Fibroblast of pulmonary artery (primary cell): Measurements from ENCODE around the gene TBCK.
"Not testable (repeated sequence)": the region's sequence is repeated elsewhere in the genome, so short reads cannot be mapped to it uniquely, and the experiment has no call there.

ENCODE experiments used
- DNase-seq: peaks from one replicate; pipeline ENCODE4 v3.0.0-alpha.2; 2010; ENCODE audit warnings: low read depth
- H3K4me3 ChIP-seq: replicated peaks from 2 replicates; pipeline ENCODE4 v1.5.1; 2011; ENCODE audit warnings: low read depth, mild to moderate bottlenecking, control low read depth, low read length, moderate library complexity
- TF ChIP-seq, protein P1 (sequence below): IDR thresholded peaks from 2 replicates; pipeline ENCODE4 v1.5.1; 2011; ENCODE audit warnings: mild to moderate bottlenecking, control low read depth, low read length, inconsistent platforms; ENCODE audit errors: missing control alignments

The TBCK gene

DNA sequence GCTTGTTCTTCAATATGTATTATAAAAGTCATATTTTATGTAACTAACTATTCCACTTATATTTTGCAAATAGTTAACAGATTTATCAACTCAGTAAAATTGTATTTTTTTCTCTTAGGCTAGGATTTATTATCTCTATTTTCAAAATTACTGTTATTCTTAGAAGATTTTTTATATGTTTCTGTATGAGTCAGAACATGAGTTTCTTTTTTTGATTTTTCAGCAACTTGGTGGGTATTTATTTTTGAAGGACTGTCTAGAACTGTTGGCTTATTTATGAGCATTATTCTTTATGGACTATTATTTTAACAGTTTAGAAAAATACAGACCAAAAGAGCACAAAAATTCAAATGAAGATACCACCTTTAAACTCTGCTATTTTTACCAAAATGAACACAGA, 7.1 kb upstream of the TBCK start:
- no peak for DNase-seq
- TF ChIP-seq, protein P1, sequence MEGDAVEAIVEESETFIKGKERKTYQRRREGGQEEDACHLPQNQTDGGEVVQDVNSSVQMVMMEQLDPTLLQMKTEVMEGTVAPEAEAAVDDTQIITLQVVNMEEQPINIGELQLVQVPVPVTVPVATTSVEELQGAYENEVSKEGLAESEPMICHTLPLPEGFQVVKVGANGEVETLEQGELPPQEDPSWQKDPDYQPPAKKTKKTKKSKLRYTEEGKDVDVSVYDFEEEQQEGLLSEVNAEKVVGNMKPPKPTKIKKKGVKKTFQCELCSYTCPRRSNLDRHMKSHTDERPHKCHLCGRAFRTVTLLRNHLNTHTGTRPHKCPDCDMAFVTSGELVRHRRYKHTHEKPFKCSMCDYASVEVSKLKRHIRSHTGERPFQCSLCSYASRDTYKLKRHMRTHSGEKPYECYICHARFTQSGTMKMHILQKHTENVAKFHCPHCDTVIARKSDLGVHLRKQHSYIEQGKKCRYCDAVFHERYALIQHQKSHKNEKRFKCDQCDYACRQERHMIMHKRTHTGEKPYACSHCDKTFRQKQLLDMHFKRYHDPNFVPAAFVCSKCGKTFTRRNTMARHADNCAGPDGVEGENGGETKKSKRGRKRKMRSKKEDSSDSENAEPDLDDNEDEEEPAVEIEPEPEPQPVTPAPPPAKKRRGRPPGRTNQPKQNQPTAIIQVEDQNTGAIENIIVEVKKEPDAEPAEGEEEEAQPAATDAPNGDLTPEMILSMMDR = no peak
- H3K4me3 ChIP-seq = no peak overlapping the region

DNA sequence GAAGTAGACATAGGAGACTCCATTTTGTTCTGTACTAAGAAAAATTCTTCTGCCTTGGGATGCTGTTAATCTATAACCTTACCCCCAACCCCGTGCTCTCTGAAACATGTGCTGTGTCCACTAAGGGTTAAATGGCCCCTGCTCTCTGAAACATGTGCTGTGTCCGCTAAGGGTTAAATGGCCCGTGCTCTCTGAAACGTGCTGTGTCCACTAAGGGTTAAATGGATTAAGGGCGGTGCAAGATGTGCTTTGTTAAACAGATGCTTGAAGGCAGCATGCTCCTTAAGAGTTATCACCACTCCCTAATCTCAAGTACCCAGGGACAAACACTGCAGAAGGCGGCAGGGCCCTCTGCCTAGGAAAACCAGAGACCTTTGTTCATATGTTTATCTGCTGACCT, 5.8 kb upstream of the TBCK start:
- not testable (repeated sequence) for H3K4me3 ChIP-seq, DNase-seq

DNA sequence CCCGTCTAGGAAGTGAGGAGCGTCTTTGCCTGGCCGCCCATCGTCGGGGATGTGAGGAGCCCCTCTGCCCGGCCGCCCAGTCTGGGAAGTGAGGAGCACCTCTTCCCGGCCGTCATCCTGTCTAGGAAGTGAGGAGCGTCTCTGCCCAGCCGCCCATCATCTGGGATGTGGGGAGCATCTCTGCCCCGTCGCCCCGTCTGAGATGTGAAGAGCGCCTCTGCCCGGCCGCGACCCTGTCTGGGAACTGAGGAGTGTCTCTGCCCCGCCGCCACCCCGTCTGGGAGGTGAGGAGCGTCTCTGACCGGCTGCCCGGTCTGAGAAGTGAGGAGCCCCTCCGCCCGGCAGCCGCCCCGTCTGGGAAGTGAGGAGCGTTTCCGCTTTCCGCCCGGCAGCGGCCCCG, 5.2 kb upstream of the TBCK start:
- not testable (repeated sequence) for DNase-seq, H3K4me3 ChIP-seq

DNA sequence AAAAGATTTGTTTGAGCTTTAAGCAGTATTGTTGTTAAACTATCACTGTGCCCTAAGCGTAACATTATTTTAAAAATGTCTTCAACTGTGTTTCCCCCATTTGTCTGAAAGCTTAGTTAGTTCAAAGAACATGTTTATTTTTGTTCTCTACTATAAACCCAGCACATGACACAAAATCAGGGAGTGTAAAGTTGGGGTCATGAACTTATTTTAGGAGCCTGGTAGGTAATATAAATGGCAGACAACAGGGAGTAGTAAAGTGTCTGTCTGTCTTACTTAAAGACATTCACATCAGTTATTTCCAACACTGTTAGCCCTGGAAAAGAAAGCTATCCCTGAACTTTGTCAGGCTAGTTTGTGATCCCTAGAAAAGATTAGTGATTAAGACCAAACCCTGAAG, 4.2 kb upstream of the TBCK start:
- H3K4me3 ChIP-seq = no peak overlapping the region
- TF ChIP-seq, protein P1 = no peak
- DNase-seq = no peak

DNA sequence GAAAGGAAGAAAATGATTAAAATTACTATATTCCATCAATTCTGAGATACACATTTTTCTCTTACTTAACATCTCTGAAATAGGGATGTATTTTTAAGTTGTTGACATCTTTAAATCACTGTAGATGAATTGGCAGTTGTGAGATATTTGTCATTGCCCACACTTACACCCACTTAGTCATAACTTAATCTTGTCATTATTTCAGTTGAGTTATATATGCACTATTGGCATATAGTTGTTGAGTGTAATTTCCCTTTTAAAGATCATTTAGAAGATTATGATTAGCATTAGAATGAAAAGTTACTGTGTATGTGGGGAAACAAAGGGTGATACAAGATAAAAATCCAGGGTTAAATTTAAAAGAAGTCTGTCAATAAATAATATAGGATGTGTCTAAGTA, 2.5 kb upstream of the TBCK start:
- TF ChIP-seq, protein P1 = no peak
- H3K4me3 ChIP-seq = no peak overlapping the region
- no peak for DNase-seq

DNA sequence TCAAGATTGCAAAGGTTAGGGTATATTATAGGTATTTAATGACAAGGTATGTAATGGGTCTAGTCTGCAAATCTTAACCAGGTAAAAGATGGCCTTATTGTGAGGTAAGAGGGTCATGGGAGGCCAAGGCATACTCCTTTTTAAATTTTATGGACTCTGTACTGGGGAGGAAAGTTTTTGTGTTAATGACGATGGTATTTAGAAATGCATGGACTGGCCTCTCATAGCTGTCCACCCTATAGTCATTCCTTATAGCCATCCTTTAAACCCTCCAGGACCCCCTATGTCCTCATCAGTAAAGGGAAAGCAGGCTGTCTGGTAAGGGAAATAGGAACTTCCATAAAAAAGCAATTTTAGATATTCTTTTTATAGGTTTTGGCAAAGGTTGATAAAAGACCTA, 1.8 kb upstream of the TBCK start:
- peak overlapping the region; percentile 73 for H3K4me3 ChIP-seq
- TF ChIP-seq, protein P1 = no peak
- DNase-seq = no peak

DNA sequence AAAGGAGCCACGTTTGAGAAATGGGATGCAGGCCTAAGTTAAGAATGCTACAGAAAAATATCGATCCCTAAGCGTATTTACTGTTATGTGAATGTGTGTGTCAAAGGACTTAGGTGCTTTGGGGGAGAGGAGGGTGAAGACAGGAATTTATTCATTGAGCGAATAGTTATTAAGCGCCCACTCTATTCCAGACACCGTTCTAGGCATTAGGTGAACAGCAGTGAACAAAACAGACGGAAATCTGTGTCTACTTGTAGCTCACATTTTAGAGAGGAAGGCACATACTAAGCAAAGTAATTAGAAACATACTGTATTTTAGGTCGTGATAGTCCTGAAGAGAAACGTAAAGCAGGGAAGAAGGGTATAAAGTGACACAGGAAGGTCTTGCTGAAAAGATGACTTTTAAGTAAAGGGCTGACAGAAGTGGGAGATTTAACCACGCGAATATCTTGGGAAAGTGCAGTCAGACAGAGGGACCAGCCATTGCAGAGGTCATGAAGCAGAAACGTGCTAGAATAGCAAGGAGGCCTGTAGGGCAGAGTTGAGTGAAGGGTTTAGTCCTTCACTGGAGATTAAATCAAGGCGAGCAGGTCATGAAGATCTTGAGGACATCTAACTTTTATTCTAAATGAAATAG, 882 bp upstream of the TBCK start:
- H3K4me3 ChIP-seq = peak overlapping the region; percentile 73
- TF ChIP-seq, protein P1 = no peak
- DNase-seq = peak; percentile 6

DNA sequence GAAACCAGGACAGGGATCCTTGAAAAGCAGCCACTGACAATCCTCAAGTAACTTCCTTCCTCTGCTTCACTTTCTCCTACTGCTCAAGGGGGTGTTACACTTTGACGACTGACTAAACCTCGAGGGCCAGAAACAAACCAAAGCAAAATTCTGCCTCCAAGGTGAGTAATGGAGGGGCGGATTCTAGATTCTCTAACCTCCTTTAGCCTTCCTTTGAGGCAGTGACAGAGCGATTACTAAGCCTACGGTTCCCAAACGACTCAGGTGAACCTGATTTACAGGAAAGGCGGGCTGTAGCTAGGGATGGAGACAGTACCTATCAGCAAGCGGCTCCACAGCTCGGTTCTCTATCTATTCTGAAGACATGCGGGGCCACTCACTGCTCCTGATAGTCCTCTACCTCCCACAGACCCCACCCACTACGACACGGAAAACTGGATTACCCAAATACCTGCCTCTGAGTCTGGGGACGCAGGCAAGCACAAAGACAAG, 487 bp downstream of the TBCK start:
- DNase-seq = peak; percentile 18
- H3K4me3 ChIP-seq = peak overlapping the region; percentile 73
- TF ChIP-seq, protein P1 = no peak
